Lower leg skin (tissue), 3 donors: ENCODE results near the gene SLC15A5.

Source experiments
- CTCF ChIP-seq, 3 donors: fragments of 450-650 bp; IDR thresholded peaks; one replicate each; pipeline ENCODE4 v1.5.1; 2016; ENCODE audit warnings: antibody characterized with exemption in 3 of 3, mild to moderate bottlenecking in 3 of 3, moderate library complexity in 2 of 3
- POLR2A ChIP-seq, 2 donors: fragments of 450-650 bp; IDR thresholded peaks; one replicate each; pipeline ENCODE4 v1.6.1; 2016 to 2017; ENCODE audit warnings: antibody characterized with exemption in 2 of 2, mild to moderate bottlenecking in 1 of 2, moderate library complexity in 1 of 2

DNA sequence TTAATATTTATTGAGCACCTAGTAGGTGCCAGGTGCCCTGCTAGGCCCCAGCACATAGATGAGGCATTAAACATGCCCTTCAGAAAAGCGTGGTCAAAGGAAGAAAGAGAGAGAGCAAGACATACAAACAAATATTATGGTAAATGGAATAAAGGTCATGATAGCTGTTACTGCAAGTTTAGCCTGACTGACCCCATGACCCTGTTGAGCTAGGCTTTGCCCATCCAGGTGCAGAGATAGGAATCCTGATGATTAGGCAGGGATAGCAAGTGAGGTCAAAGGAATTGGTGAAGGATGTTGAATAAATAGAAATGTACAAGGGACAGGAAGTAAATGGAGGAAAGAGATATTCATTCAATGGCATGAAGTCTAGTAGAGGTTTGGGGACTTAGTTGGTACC is 33.4 kb upstream of the SLC15A5 start:
- TF ChIP-seq CTCF (IDR thresholded peaks at IDR 0.05) (no peak), POLR2A (IDR thresholded peaks at IDR 0.05) (no peak)
